Measurements from ENCODE around the gene OBP2B. TPM values are rescaled to one million over a fixed set of nuclear protein-coding genes. Genes with fewer than 3 reads are reported as not detected.
"Not testable (repeated sequence)": the region's sequence is repeated elsewhere in the genome, so short reads cannot be mapped to it uniquely, and the experiment has no call there.

OBP2B gene
- total and polyA plus RNA-seq, 3 donors from 2014 or later = 34.0 to 53.0 (median 35.1) TPM

- H3K4me3 ChIP-seq = no peak overlapping the region
- peak; percentile 3 for DNase-seq
- TF ChIP-seq POLR2A (IDR thresholded peaks at IDR 0.05) (no peak), CTCF (IDR thresholded peaks at IDR 0.05) (no peak)
- H3K36me3 ChIP-seq (ENCODE audit: low read depth, missing control alignments) = no peaks in the 10 kb centered on the region
- H3K27me3 ChIP-seq = no peaks in the 10 kb centered on the region
- WGBS, 2 donors = 89 to 92% methylated on average over 5 of the region's 5 CpGs
- no peak overlapping the region for H3K27ac ChIP-seq
- no peaks in the 10 kb centered on the region for H3K4me1 ChIP-seq
- no peaks in the 10 kb centered on the region for H3K9me3 ChIP-seq
- intact Hi-C loops (cut with DNase I; ENCODE audit: low total_unique reads) = no loop called here
These were observed 21.0 kb upstream of the OBP2B start for GRCh38 chr9:133230093-133230492.

- H3K4me1 ChIP-seq; H3K4me3 ChIP-seq; H3K27me3 ChIP-seq; H3K9me3 ChIP-seq; intact Hi-C loops (cut with DNase I; ENCODE audit: low total_unique reads); H3K27ac ChIP-seq; H3K36me3 ChIP-seq (ENCODE audit: low read depth, missing control alignments): not testable (repeated sequence)
- DNase-seq = peak; percentile 9
- 88% methylated on average over 10 to 22 of the region's 22 CpGs for WGBS, 2 donors
These were observed 19.6 kb upstream of the OBP2B start for GRCh38 chr9:133228474-133229193.

GRCh38 chr9:133227996-133228395, 18.9 kb upstream of the OBP2B start:
- 93 to 98% methylated on average over 6 to 8 of the region's 8 CpGs for WGBS, 2 donors
- not testable (repeated sequence) for H3K27me3 ChIP-seq

GRCh38 chr9:133227242-133227860, 18.3 kb upstream of the OBP2B start:
- intact Hi-C loops (cut with DNase I; ENCODE audit: low total_unique reads) = no loop called here
- WGBS, 2 donors = 81 to 88% methylated on average over 9 to 11 of the region's 11 CpGs
- DNase-seq = no peak
- Histone ChIP-seq H3K9me3 (no peaks in the 10 kb centered on the region), H3K4me3 (no peak overlapping the region), H3K4me1 (no peaks in the 10 kb centered on the region), H3K27ac (no peak overlapping the region), H3K27me3 (no peaks in the 10 kb centered on the region), H3K36me3 (ENCODE audit: low read depth, missing control alignments) (no peaks in the 10 kb centered on the region)
- TF ChIP-seq POLR2A (IDR thresholded peaks at IDR 0.05) (no peak), CTCF (IDR thresholded peaks at IDR 0.05) (no peak)

More at GRCh38 chr9:133227996-133228395, 18.9 kb upstream of the OBP2B start:
- H3K4me3 ChIP-seq; intact Hi-C loops (cut with DNase I; ENCODE audit: low total_unique reads); H3K9me3 ChIP-seq; H3K36me3 ChIP-seq (ENCODE audit: low read depth, missing control alignments); H3K4me1 ChIP-seq; DNase-seq; H3K27ac ChIP-seq: not testable (repeated sequence)

GRCh38 chr9:133226219-133227171, 17.4 kb upstream of the OBP2B start:
- H3K9me3 ChIP-seq = no peaks in the 10 kb centered on the region
- H3K27ac ChIP-seq = no peak overlapping the region
- TF ChIP-seq POLR2A (IDR thresholded peaks at IDR 0.05) (no peak), CTCF (IDR thresholded peaks at IDR 0.05) (no peak)
- 75 to 77% methylated on average over 16 to 25 of the region's 25 CpGs for WGBS, 2 donors
- no peaks in the 10 kb centered on the region for H3K4me1 ChIP-seq
- no peak overlapping the region for H3K4me3 ChIP-seq
- H3K27me3 ChIP-seq = no peaks in the 10 kb centered on the region
- no peaks in the 10 kb centered on the region for H3K36me3 ChIP-seq (ENCODE audit: low read depth, missing control alignments)
- DNase-seq = peak; percentile 6
- intact Hi-C loops (cut with DNase I; ENCODE audit: low total_unique reads) = no loop called here

Measured in testis (tissue), 3 donors.